GM20000 (cell line): ENCODE measurements around the gene CCDC187.

Experiments
- DNase-seq: peaks from one replicate; pipeline ENCODE4 v3.0.0; 2012; ENCODE audit warnings: low spot score
- TF ChIP-seq, protein P1 (sequence below): IDR thresholded peaks from 2 replicates; pipeline ENCODE4 v1.5.1; 2012; ENCODE audit warnings: mild to moderate bottlenecking, control low read depth; ENCODE audit errors: extremely low read depth, missing control alignments

Gene CCDC187

GRCh38 chr9:136264441-136265405 lies 39.2 kb downstream of the CCDC187 start:
- TF ChIP-seq, protein P1, sequence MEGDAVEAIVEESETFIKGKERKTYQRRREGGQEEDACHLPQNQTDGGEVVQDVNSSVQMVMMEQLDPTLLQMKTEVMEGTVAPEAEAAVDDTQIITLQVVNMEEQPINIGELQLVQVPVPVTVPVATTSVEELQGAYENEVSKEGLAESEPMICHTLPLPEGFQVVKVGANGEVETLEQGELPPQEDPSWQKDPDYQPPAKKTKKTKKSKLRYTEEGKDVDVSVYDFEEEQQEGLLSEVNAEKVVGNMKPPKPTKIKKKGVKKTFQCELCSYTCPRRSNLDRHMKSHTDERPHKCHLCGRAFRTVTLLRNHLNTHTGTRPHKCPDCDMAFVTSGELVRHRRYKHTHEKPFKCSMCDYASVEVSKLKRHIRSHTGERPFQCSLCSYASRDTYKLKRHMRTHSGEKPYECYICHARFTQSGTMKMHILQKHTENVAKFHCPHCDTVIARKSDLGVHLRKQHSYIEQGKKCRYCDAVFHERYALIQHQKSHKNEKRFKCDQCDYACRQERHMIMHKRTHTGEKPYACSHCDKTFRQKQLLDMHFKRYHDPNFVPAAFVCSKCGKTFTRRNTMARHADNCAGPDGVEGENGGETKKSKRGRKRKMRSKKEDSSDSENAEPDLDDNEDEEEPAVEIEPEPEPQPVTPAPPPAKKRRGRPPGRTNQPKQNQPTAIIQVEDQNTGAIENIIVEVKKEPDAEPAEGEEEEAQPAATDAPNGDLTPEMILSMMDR: no peak
- no peak for DNase-seq

DNA sequence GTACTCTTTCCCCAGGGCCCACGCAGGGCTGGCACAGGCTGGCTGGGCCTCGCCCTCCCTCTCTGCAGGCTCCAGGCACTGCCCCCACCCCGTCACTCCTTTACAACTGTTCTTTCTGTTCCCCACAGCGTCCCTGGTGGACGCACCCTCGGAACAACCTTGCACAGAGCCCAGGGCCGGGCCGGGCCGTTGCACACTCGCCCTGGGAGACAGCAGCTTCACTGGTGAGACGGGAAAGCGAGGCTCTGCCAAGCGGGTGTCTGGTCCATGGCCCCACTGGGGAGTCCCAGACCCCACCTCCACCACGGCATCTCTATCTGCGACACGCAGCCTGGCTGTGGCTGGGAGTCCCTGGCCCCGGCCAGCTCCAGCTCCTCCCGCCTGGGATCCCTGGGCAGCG lies 39.9 kb downstream of the CCDC187 start:
- no peak for DNase-seq
- TF ChIP-seq, protein P1: no peak

DNA sequence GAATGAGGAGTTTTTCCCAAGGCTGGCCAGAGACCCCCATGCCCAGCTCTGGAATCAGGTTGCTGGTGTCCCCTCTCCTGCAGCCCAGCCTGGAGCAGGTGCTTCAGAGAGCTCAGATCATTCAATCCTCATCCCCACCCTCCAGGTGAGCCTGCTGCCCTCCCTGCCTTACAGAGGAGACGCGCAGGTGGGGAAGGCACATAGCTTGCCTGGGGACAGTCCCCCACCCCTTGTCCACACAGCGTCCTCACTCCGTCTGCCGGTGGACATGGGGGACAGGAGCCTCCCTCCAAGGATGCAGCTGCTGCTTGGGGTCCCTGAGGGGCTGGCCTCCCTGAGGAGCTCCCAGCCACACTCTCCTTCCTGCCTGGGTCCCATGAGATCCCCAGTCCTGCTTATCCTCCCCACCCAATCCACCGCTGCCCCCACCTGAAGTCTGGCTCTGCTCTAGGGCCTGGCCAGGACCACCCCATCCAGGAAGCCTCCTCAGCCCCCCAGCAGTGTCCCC lies 41.2 kb downstream of the CCDC187 start:
- TF ChIP-seq, protein P1: no peak

GRCh38 chr9:136261686-136262430 lies 42.0 kb downstream of the CCDC187 start:
- DNase-seq: no peak
- TF ChIP-seq, protein P1: no peak

More for the DNA sequence above, 41.2 kb downstream of the CCDC187 start:
- no peak for DNase-seq

- TF ChIP-seq, protein P1: no peak
- DNase-seq: no peak
These were observed 42.9 kb downstream of the CCDC187 start for GRCh38 chr9:136260936-136261472.

GRCh38 chr9:136260521-136260920 lies 43.4 kb downstream of the CCDC187 start:
- DNase-seq: no peak
- TF ChIP-seq, protein P1: no peak
